ENCODE results near the gene TSC22D2. TPM values are rescaled to one million over a fixed set of nuclear protein-coding genes. Genes with fewer than 3 reads are reported as not detected.

The TSC22D2 gene
- polyA plus RNA-seq, 1 donor from 2014 or later = 15.3 TPM

- no peaks in the 10 kb centered on the region for H3F3A ChIP-seq (ENCODE audit: insufficient read depth, low read length, poor library complexity, severe bottlenecking)
- no peak overlapping the region for H3K4me2 ChIP-seq (ENCODE audit: low read length)
- TF ChIP-seq EZH2 (IDR thresholded peaks at IDR 0.05; ENCODE audit: borderline replicate concordance, insufficient read depth, low read length, poor library complexity, severe bottlenecking) (no peak), TAF1 (IDR thresholded peaks at IDR 0.05; ENCODE audit: low read depth) (no peak), POLR2AphosphoS5 (IDR thresholded peaks at IDR 0.05) (no peak), EP300 (conservative IDR thresholded peaks at IDR 0.05; ENCODE audit: poor library complexity, severe bottlenecking) (no peak), REST (IDR thresholded peaks at IDR 0.05; ENCODE audit: borderline replicate concordance) (no peak), SMC3 (conservative IDR thresholded peaks at IDR 0.05; ENCODE audit: poor library complexity) (no peak), MXI1 (conservative IDR thresholded peaks at IDR 0.05; ENCODE audit: poor library complexity, severe bottlenecking) (no peak), RAD21 (conservative IDR thresholded peaks at IDR 0.05) (no peak)
- TF ChIP-seq, protein P1, sequence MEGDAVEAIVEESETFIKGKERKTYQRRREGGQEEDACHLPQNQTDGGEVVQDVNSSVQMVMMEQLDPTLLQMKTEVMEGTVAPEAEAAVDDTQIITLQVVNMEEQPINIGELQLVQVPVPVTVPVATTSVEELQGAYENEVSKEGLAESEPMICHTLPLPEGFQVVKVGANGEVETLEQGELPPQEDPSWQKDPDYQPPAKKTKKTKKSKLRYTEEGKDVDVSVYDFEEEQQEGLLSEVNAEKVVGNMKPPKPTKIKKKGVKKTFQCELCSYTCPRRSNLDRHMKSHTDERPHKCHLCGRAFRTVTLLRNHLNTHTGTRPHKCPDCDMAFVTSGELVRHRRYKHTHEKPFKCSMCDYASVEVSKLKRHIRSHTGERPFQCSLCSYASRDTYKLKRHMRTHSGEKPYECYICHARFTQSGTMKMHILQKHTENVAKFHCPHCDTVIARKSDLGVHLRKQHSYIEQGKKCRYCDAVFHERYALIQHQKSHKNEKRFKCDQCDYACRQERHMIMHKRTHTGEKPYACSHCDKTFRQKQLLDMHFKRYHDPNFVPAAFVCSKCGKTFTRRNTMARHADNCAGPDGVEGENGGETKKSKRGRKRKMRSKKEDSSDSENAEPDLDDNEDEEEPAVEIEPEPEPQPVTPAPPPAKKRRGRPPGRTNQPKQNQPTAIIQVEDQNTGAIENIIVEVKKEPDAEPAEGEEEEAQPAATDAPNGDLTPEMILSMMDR (IDR thresholded peaks at IDR 0.05; ENCODE audit: poor library complexity, severe bottlenecking) = no peak
- no peaks in the 10 kb centered on the region for H3K36me3 ChIP-seq (ENCODE audit: insufficient read depth, low read length)
- H3K9ac ChIP-seq (ENCODE audit: low read length) = no peak overlapping the region
- no peaks in the 10 kb centered on the region for H3K79me2 ChIP-seq (replicated peaks; ENCODE audit: insufficient read depth, low read length)
- H2AFZ ChIP-seq (ENCODE audit: low read depth, low read length) = no peak overlapping the region
- H4K20me1 ChIP-seq (ENCODE audit: insufficient read depth) = no peaks in the 10 kb centered on the region
- H3K9me3 ChIP-seq (ENCODE audit: low read length) = no peaks in the 10 kb centered on the region
- no peaks in the 10 kb centered on the region for H3K27me3 ChIP-seq (ENCODE audit: insufficient read depth, low read depth, low read length)
- no peaks in the 10 kb centered on the region for H3K9me2 ChIP-seq (ENCODE audit: insufficient read depth, low read length)
- no peak overlapping the region for H3K4me3 ChIP-seq (ENCODE audit: low read length)
- H3K27ac ChIP-seq (ENCODE audit: low read length) = no peak overlapping the region
Measured at GRCh38 chr3:150503402-150504099, 95.5 kb downstream of the TSC22D2 start.

DNA sequence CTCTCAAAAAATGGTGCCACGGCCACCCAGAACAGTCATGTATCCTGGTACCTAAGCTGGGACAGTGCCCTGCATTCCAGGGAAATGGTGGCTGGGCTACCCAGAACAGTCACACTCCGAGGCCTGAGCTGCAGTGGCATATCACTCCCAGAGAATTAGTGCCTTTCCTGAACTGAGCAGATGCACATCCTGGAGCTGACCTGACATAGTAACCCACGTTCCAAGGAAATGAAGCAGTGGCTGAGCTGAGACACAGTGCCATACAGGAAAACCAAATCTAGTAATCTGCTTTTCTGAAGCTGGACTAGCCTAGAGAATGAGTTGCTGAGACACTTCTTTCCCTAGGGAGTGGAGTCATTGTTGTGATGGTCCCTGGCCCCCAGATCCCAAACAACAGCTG is 96.4 kb downstream of the TSC22D2 start:
- TF ChIP-seq EP300 (conservative IDR thresholded peaks at IDR 0.05; ENCODE audit: poor library complexity, severe bottlenecking) (no peak), MXI1 (conservative IDR thresholded peaks at IDR 0.05; ENCODE audit: poor library complexity, severe bottlenecking) (no peak), REST (IDR thresholded peaks at IDR 0.05; ENCODE audit: borderline replicate concordance) (no peak), TAF1 (IDR thresholded peaks at IDR 0.05; ENCODE audit: low read depth) (no peak)
- Histone ChIP-seq H3K9me2 (ENCODE audit: insufficient read depth, low read length) (no peaks in the 10 kb centered on the region), H3K27ac (ENCODE audit: low read length) (no peak overlapping the region), H3K4me2 (ENCODE audit: low read length) (no peak overlapping the region), H4K20me1 (ENCODE audit: insufficient read depth) (no peaks in the 10 kb centered on the region), H3K4me3 (ENCODE audit: low read length) (no peak overlapping the region), H3F3A (ENCODE audit: insufficient read depth, low read length, poor library complexity, severe bottlenecking) (no peaks in the 10 kb centered on the region), H3K79me2 (replicated peaks; ENCODE audit: insufficient read depth, low read length) (no peaks in the 10 kb centered on the region), H3K9me3 (ENCODE audit: low read length) (no peaks in the 10 kb centered on the region), H2AFZ (ENCODE audit: low read depth, low read length) (no peak overlapping the region), H3K9ac (ENCODE audit: low read length) (no peak overlapping the region), H3K36me3 (ENCODE audit: insufficient read depth, low read length) (no peaks in the 10 kb centered on the region), H3K27me3 (ENCODE audit: insufficient read depth, low read depth, low read length) (no peaks in the 10 kb centered on the region)
